Osteocyte (in vitro differentiated cells): Measurements from ENCODE around the gene UTF1. TPM values are rescaled to one million over a fixed set of nuclear protein-coding genes. Genes with fewer than 3 reads are reported as not detected.

ENCODE experiments used
- DNase-seq: peaks from one replicate; pipeline ENCODE4 v3.0.0; 2021; ENCODE audit warnings: mixed read lengths; ENCODE audit not compliant: unreplicated experiment; ENCODE audit errors: extremely low spot score
- H3K27ac Mint-ChIP-seq: one replicate; pipeline ENCODE4 v1.8.0; 2021; ENCODE audit warnings: mild to moderate bottlenecking, mixed read lengths; ENCODE audit not compliant: unreplicated experiment
- H3K27me3 Mint-ChIP-seq: one replicate; pipeline ENCODE4 v1.8.0; 2021; ENCODE audit warnings: mixed read lengths; ENCODE audit not compliant: unreplicated experiment
- H3K36me3 Mint-ChIP-seq: one replicate; pipeline ENCODE4 v1.8.0; 2021; ENCODE audit warnings: mixed read lengths; ENCODE audit not compliant: unreplicated experiment
- H3K4me1 Mint-ChIP-seq: one replicate; pipeline ENCODE4 v1.8.0; 2021; ENCODE audit warnings: mixed read lengths; ENCODE audit not compliant: unreplicated experiment
- H3K4me3 Mint-ChIP-seq: one replicate; pipeline ENCODE4 v1.8.0; 2021; ENCODE audit warnings: mild to moderate bottlenecking, moderate library complexity, mixed read lengths; ENCODE audit not compliant: unreplicated experiment
- H3K9me3 Mint-ChIP-seq: one replicate; pipeline ENCODE4 v1.8.0; 2021; ENCODE audit warnings: mixed read lengths; ENCODE audit not compliant: unreplicated experiment
- CTCF ChIP-seq: fragments of 200-600 bp; sonication (generic); IDR thresholded peaks from 2 replicates; pipeline ENCODE4 v1.5.0; 2021; ENCODE audit warnings: antibody characterized with exemption, mild to moderate bottlenecking, moderate library complexity
- total RNA-seq: library from RNA; stranded (reverse); gene quantifications from 2 replicates; pipeline ENCODE4 v1.2.1, GENCODE V29; 2021

The UTF1 gene
- total RNA-seq, 1 donor from 2014 or later = not detected

DNA sequence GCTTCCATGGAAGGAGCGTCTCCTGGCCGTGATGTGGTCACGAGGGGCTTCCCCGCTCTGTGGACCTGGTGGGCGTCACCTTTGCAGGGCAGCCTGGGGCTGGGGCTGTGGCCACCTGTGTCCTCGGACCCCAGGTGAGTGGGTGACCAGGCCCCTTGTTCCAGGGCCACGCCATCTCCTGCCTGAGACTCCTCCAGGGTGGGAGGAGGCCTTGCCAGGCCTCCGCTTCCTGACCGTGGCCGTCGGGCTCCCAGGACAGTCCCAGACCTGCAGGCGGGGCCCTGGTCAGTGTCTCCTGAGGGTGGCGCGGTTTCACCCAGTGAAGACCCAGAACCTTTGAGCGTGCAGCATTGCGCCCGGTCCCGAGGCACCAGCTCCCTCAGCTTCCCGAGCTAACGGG, 20.4 kb upstream of the UTF1 start:
- TF ChIP-seq CTCF = no peak
- no peaks in the 10 kb centered on the region for H3K9me3 Mint-ChIP-seq
- no peaks in the 10 kb centered on the region for H3K4me1 Mint-ChIP-seq
- H3K4me3 Mint-ChIP-seq = no peak overlapping the region
- H3K36me3 Mint-ChIP-seq = no peaks in the 10 kb centered on the region
- no peaks in the 10 kb centered on the region for H3K27me3 Mint-ChIP-seq
- DNase-seq = no peak
- no peak overlapping the region for H3K27ac Mint-ChIP-seq

DNA sequence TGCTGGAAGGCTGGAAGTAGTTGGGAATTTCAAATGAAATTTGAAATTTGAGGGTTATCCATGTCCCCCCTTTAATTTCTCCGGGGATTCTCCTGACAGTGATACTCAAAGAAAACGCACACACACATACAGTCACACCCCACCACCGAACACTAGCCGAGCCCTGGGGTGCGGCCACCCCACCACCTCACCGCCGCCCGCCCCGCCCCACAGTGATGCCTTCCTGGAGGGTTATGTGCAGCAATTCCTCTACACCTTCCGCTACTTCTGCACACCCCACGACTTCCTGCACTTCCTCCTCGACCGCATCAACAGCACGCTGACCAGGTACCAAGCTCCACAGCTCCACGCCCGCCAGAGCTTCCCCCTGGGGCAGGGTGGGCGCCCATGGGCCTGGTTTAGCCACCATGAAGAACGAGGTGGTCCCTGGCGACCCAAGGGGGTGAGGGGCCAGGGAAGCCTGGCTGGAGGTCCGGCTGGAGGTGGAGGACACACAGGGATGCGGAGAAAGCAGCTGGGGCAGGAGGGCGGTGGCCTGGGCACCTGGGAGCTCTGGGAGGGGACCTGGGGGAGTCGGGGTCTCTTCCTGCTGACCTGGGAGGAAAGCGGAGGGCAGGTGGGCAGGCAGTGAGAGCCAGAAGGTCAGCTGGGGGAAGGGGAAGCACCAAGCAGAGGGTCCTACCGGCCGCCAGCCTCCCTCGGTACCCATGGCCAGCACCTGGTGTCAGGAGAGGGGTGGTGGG, 19.4 kb upstream of the UTF1 start:
- H3K9me3 Mint-ChIP-seq = no peaks in the 10 kb centered on the region
- TF ChIP-seq CTCF = no peak
- DNase-seq = no peak
- H3K4me1 Mint-ChIP-seq = no peaks in the 10 kb centered on the region
- no peak overlapping the region for H3K27ac Mint-ChIP-seq
- no peak overlapping the region for H3K4me3 Mint-ChIP-seq
- no peaks in the 10 kb centered on the region for H3K36me3 Mint-ChIP-seq
- H3K27me3 Mint-ChIP-seq = no peaks in the 10 kb centered on the region

DNA sequence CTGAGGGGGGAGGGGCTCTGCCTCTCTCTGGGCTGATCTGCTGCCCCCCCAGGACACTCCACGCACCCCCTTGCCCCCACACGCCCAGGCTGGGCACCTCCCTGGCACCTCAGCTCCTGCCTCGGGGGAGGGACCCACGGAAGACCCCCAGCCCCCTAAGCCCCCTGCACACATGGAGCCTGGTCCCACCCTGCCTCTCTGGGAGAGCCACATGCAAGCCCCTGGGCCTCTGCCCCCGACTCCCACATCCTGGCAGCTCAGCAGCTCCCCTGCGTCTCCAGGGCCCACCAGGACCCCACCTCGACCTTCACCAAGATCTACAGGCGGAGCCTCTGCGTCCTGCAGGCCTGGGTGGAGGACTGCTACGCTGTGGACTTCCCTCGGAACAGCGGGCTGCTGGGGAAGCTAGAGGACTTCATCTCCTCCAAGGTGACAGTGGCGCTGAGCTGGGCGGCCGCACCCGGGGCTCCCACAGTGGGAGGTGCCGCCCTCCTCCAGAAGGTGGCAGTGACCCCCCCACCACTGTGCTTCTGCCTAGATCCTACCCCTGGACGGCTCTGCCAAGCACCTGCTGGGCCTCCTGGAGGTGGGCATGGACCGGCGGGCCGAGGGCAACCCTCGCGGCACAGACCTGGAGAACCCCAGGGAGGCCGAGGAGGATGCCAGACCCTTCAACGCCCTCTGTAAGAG, 18.7 kb upstream of the UTF1 start:
- H3K4me3 Mint-ChIP-seq = no peak overlapping the region
- TF ChIP-seq CTCF = no peak
- H3K27ac Mint-ChIP-seq = no peak overlapping the region
- H3K27me3 Mint-ChIP-seq = peaks cover 2% of the 10 kb centered on the region
- no peak for DNase-seq
- no peaks in the 10 kb centered on the region for H3K36me3 Mint-ChIP-seq
- H3K4me1 Mint-ChIP-seq = no peaks in the 10 kb centered on the region
- H3K9me3 Mint-ChIP-seq = no peaks in the 10 kb centered on the region

- H3K36me3 Mint-ChIP-seq = no peaks in the 10 kb centered on the region
- no peak overlapping the region for H3K4me3 Mint-ChIP-seq
- no peak for DNase-seq
- peaks cover 2% of the 10 kb centered on the region for H3K27me3 Mint-ChIP-seq
- no peak for TF ChIP-seq CTCF
- H3K27ac Mint-ChIP-seq = no peak overlapping the region
- H3K4me1 Mint-ChIP-seq = no peaks in the 10 kb centered on the region
- no peaks in the 10 kb centered on the region for H3K9me3 Mint-ChIP-seq
Measured at GRCh38 chr10:133211959-133212852, 17.8 kb upstream of the UTF1 start.
